CD14-positive monocyte (primary cell): ENCODE results near the gene PPEF1. TPM values are rescaled to one million over a fixed set of nuclear protein-coding genes. Genes with fewer than 3 reads are reported as not detected.

Experiments
- DNase-seq, 3 donors: peaks; one replicate each; pipeline ENCODE4 v3.0.0-alpha.2; 2011 to 2022
- H2AFZ ChIP-seq: 2 replicates; pipeline ENCODE4 v1.6.0; 2012; ENCODE audit warnings: mild to moderate bottlenecking, low read depth, low read length, inconsistent platforms; ENCODE audit not compliant: insufficient read depth, poor library complexity, severe bottlenecking
- H3K27ac ChIP-seq, 2 donors: 1 replicate in 1 of 2; 2 replicates in 1 of 2; pipeline ENCODE4 v1.5.1; 2012 to 2013; ENCODE audit warnings: low read length in 2 of 2, control low read depth in 1 of 2, inconsistent platforms in 1 of 2, low read depth in 1 of 2, mild to moderate bottlenecking in 1 of 2
- H3K27me3 ChIP-seq, 2 donors: one replicate each; pipeline versions ENCODE4 v1.6.0 to v1.6.1; 2011 to 2013; ENCODE audit warnings: low read length in 2 of 2; ENCODE audit not compliant: control insufficient read depth in 2 of 2, insufficient read depth in 2 of 2
- H3K36me3 ChIP-seq, 2 donors: replicated peaks in 1 of 2; 1 replicate in 1 of 2; 2 replicates in 1 of 2; pipeline versions ENCODE4 v1.5.1 to v1.6.1; 2012 to 2013; ENCODE audit warnings: low read length in 2 of 2, control low read depth in 1 of 2, inconsistent platforms in 1 of 2, mild to moderate bottlenecking in 1 of 2; ENCODE audit not compliant: insufficient read depth in 2 of 2, control insufficient read depth in 1 of 2
- H3K4me1 ChIP-seq, 2 donors: 1 replicate in 1 of 2; 2 replicates in 1 of 2; pipeline versions ENCODE4 v1.5.1 to v1.6.1; 2012 to 2013; ENCODE audit warnings: low read length in 2 of 2, control low read depth in 1 of 2, inconsistent platforms in 1 of 2, mild to moderate bottlenecking in 1 of 2, moderate library complexity in 1 of 2; ENCODE audit not compliant: insufficient read depth in 2 of 2, control insufficient read depth in 1 of 2
- H3K4me2 ChIP-seq: replicated peaks from 2 replicates; pipeline ENCODE3; 2012; ENCODE audit warnings: low read length, moderate library complexity, mild to moderate bottlenecking; ENCODE audit not compliant: poor library complexity, severe bottlenecking; ENCODE audit errors: extremely low read depth
- H3K4me3 ChIP-seq, 3 experiments: fragments of 200-600 bp in 1 of 3; sonication (generic) in 1 of 3; replicated peaks in 1 of 3; 1 replicate in 2 of 3; 2 replicates in 1 of 3; pipeline ENCODE4 v1.5.1; 2011 to 2013; ENCODE audit warnings: low read length in 3 of 3, mild to moderate bottlenecking in 3 of 3, control low read depth in 2 of 3, low read depth in 2 of 3, inconsistent platforms in 1 of 3, moderate library complexity in 1 of 3
- H3K79me2 ChIP-seq: 2 replicates; pipeline ENCODE4 v1.6.0; 2012; ENCODE audit warnings: mild to moderate bottlenecking, control low read depth, inconsistent platforms, low read length, moderate library complexity; ENCODE audit not compliant: insufficient read depth
- H3K9ac ChIP-seq: 2 replicates; pipeline ENCODE4 v1.6.0; 2017; ENCODE audit warnings: low read length, mild to moderate bottlenecking; ENCODE audit not compliant: insufficient read depth, poor library complexity, severe bottlenecking
- H3K9me3 ChIP-seq, 2 donors: replicated peaks in 1 of 2; 1 replicate in 1 of 2; 2 replicates in 1 of 2; pipeline versions ENCODE4 v1.5.1 to v1.6.1; 2012 to 2013; ENCODE audit warnings: low read length in 2 of 2, control low read depth in 1 of 2; ENCODE audit not compliant: control insufficient read depth in 1 of 2, insufficient read depth in 1 of 2
- H4K20me1 ChIP-seq: 2 replicates; pipeline ENCODE4 v1.6.0; 2012; ENCODE audit warnings: mild to moderate bottlenecking, low read length, control low read depth, moderate library complexity; ENCODE audit not compliant: insufficient read depth
- H3K27ac Mint-ChIP-seq, 7 donors: one replicate each; pipeline ENCODE4 v1.8.0; 2020; ENCODE audit warnings: mild to moderate bottlenecking in 7 of 7, mixed read lengths in 7 of 7, moderate library complexity in 6 of 7, inconsistent platforms in 2 of 7
- H3K27me3 Mint-ChIP-seq, 3 donors: one replicate each; pipeline ENCODE4 v1.8.0; 2021 to 2022; ENCODE audit warnings: low read depth in 3 of 3, mild to moderate bottlenecking in 3 of 3, mixed read lengths in 3 of 3, moderate library complexity in 3 of 3, inconsistent platforms in 1 of 3
- H3K36me3 Mint-ChIP-seq, 2 donors: one replicate each; pipeline ENCODE4 v1.8.0; 2020; ENCODE audit warnings: mixed read lengths in 2 of 2, inconsistent platforms in 1 of 2, mild to moderate bottlenecking in 1 of 2
- H3K4me1 Mint-ChIP-seq: one replicate; pipeline ENCODE4 v1.8.0; 2020; ENCODE audit warnings: mild to moderate bottlenecking, mixed read lengths
- H3K4me3 Mint-ChIP-seq, 2 donors: one replicate each; pipeline ENCODE4 v1.8.0; 2020; ENCODE audit warnings: mild to moderate bottlenecking in 2 of 2, mixed read lengths in 2 of 2, moderate library complexity in 1 of 2
- H3K9me3 Mint-ChIP-seq, 7 donors: one replicate each; pipeline ENCODE4 v1.8.0; 2020 to 2022; ENCODE audit warnings: mixed read lengths in 7 of 7, mild to moderate bottlenecking in 6 of 7, moderate library complexity in 6 of 7, inconsistent platforms in 2 of 7
- WGBS: methylation state at CpG from one replicate; pipeline ENCODE4 v1.1.5; 2013; ENCODE audit warnings: missing lambda C conversion rate; ENCODE audit not compliant: insufficient coverage; 5-methylcytosine and 5-hydroxymethylcytosine counted together
- intact Hi-C, 2 donors: fragments of 100-400 bp; cut with micrococcal nuclease; formaldehyde crosslinking; loops; one replicate each; pipeline versions ENCODE4 v1.15.0 to v1.15.1; 2023
- polyA plus RNA-seq, 3 donors: library from polyadenylated mRNA; depleted of rRNA in 1 of 3; unstranded in 2 of 3; stranded (reverse) in 1 of 3; fragments of 300-500 nt in 2 of 3; fragments of >200 nt in 1 of 3; fragmentation: Illumina TruSeq in 2 of 3; gene quantifications; 1 replicate in 2 of 3; 2 replicates in 1 of 3; pipeline ENCODE4 v1.2.3, GENCODE V29; 2012 to 2021
- TF ChIP-seq, protein P1 (sequence below): fragments of 200-600 bp; IDR thresholded peaks from one replicate; pipeline ENCODE4 v1.8.0; 2022; ENCODE audit warnings: antibody characterized with exemption, mild to moderate bottlenecking

The PPEF1 gene
- polyA plus RNA-seq, 3 donors = 0.26 to 0.32 TPM; not detected in 1

DNA sequence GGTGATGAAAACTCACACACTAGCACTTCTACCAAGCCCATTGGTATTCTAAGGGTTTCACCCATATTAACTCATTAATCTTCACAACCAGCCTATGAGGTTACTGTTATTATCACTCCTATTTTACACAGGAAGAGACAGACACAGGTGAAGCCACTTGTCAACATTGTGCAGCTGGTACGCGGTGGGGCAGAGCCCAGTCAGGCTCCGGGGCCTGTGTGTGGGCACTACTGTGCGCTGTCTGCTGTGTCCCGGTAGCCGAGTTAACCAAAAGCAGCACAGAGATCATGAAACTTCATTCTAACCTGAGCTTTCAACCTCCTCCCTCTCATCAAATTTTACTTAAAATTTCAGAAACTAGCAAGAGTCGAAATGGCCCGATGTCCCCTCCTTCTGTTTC, 165.2 kb downstream of the PPEF1 start:
- Mint-ChIP-seq H3K27ac (no peak overlapping the region), H3K4me1 (no peaks in the 10 kb centered on the region), H3K4me3 (no peak overlapping the region), H3K9me3 (peaks cover 0 to 7% (median 0%) of the 10 kb centered on the region in 7 donors), H3K36me3 (no peaks in the 10 kb centered on the region), H3K27me3 (peaks cover 0 to 13% (median 1%) of the 10 kb centered on the region in 3 donors)
- Histone ChIP-seq H4K20me1 (no peaks in the 10 kb centered on the region), H3K9me3 (no peaks in the 10 kb centered on the region), H3K4me1 (no peaks in the 10 kb centered on the region), H3K9ac (no peak overlapping the region), H3K4me2 (no peak overlapping the region), H3K36me3 (no peaks in the 10 kb centered on the region), H3K27ac (no peak overlapping the region), H3K4me3 (no peak overlapping the region), H2AFZ (no peak overlapping the region), H3K27me3 (no peaks in the 10 kb centered on the region), H3K79me2 (no peaks in the 10 kb centered on the region)
- DNase-seq = no peak
- TF ChIP-seq, protein P1, sequence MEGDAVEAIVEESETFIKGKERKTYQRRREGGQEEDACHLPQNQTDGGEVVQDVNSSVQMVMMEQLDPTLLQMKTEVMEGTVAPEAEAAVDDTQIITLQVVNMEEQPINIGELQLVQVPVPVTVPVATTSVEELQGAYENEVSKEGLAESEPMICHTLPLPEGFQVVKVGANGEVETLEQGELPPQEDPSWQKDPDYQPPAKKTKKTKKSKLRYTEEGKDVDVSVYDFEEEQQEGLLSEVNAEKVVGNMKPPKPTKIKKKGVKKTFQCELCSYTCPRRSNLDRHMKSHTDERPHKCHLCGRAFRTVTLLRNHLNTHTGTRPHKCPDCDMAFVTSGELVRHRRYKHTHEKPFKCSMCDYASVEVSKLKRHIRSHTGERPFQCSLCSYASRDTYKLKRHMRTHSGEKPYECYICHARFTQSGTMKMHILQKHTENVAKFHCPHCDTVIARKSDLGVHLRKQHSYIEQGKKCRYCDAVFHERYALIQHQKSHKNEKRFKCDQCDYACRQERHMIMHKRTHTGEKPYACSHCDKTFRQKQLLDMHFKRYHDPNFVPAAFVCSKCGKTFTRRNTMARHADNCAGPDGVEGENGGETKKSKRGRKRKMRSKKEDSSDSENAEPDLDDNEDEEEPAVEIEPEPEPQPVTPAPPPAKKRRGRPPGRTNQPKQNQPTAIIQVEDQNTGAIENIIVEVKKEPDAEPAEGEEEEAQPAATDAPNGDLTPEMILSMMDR = no peak
- no CpG with 5 or more reads among the region's 8 CpGs for WGBS
- intact Hi-C loops = no loop called here

- no peak overlapping the region for H3K4me3 ChIP-seq
- intact Hi-C loops = no loop called here
Measured at GRCh38 chrX:18873189-18873791, 165.8 kb downstream of the PPEF1 start.

More at GRCh38 chrX:18873189-18873791, 165.8 kb downstream of the PPEF1 start:
- Mint-ChIP-seq H3K4me3 (no peak overlapping the region), H3K27me3 (peaks cover under 1 to 13% (median 1%) of the 10 kb centered on the region in 3 donors), H3K36me3 (no peaks in the 10 kb centered on the region), H3K27ac (no peak overlapping the region), H3K4me1 (no peaks in the 10 kb centered on the region), H3K9me3 (peaks cover 0 to 7% (median 0%) of the 10 kb centered on the region in 7 donors)
- no peaks in the 10 kb centered on the region for H3K36me3 ChIP-seq
- no peak overlapping the region for H2AFZ ChIP-seq
- H3K9me3 ChIP-seq = no peaks in the 10 kb centered on the region
- no peaks in the 10 kb centered on the region for H3K27me3 ChIP-seq
- H3K9ac ChIP-seq = no peak overlapping the region
- TF ChIP-seq, protein P1 = no peak
- no CpG with 5 or more reads among the region's 27 CpGs for WGBS
- no peaks in the 10 kb centered on the region for H3K4me1 ChIP-seq
- no peak overlapping the region for H3K27ac ChIP-seq
- DNase-seq = no peak
- no peaks in the 10 kb centered on the region for H4K20me1 ChIP-seq
- no peaks in the 10 kb centered on the region for H3K79me2 ChIP-seq
- no peak overlapping the region for H3K4me2 ChIP-seq
